ENCODE measurements around the gene ZNF195. TPM values are rescaled to one million over a fixed set of nuclear protein-coding genes. Genes with fewer than 3 reads are reported as not detected.

ZNF195 gene
- total and polyA plus RNA-seq, 5 donors = 6.9 to 13.9 (median 12.3) TPM

DNA sequence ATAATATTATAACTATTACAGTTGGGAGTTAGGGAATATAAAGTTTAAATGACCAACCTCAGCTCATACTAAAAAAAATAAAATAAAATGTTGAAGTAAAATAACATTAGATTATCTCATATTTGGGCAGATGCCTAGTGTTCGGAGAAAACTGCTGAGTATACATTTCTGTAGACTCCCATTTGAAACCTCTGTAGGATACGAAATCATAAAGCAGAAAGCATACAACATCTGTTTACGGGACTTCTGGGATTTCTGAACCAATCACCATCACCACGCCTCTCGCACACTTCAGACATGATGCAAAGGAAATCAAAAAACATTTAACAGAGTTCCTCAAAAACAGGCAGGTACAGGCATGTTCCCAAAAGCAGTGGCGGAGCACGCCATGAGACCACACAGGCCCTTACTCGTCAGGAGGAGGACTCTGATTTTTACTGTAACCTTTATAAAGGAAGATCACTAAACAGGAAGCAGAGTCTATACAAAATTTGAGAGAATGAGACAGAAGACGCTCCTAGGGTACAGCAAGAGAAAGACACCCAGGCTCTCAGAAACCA is 8.6 kb downstream of the ZNF195 start:
- intact Hi-C loops (cut with DNase I) = no loop called here
- H3K4me1 ChIP-seq (ENCODE audit: control insufficient read depth, insufficient read depth, low read length) = no peaks in the 10 kb centered on the region
- no peak overlapping the region for H3K4me3 ChIP-seq (ENCODE audit: low read length)
- DNase-seq (no peak), ATAC-seq (no peak)
- 79% methylated on average over 9 of the region's 9 CpGs for WGBS
- peaks cover 2% of the 10 kb centered on the region for H3K9me3 ChIP-seq (ENCODE audit: control insufficient read depth, low read length)
- H3K27me3 ChIP-seq (ENCODE audit: control insufficient read depth, insufficient read depth) = no peaks in the 10 kb centered on the region
- H3K27ac ChIP-seq (ENCODE audit: low read length) = no peak overlapping the region

GRCh38 chr11:3369366-3369765 is 9.6 kb downstream of the ZNF195 start:
- no peak overlapping the region for H3K4me3 ChIP-seq (ENCODE audit: low read length)
- intact Hi-C loops (cut with DNase I) = no loop called here
- H3K27ac ChIP-seq (ENCODE audit: low read length) = no peak overlapping the region
- peaks cover 2% of the 10 kb centered on the region for H3K9me3 ChIP-seq (ENCODE audit: control insufficient read depth, low read length)
- no peaks in the 10 kb centered on the region for H3K4me1 ChIP-seq (ENCODE audit: control insufficient read depth, insufficient read depth, low read length)
- DNase-seq (no peak), ATAC-seq (no peak)
- 79% methylated on average over 6 of the region's 6 CpGs for WGBS
- no peaks in the 10 kb centered on the region for H3K27me3 ChIP-seq (ENCODE audit: control insufficient read depth, insufficient read depth)

- DNase-seq = no peak
- Histone ChIP-seq H3K4me1 (ENCODE audit: control insufficient read depth, insufficient read depth, low read length) (no peaks in the 10 kb centered on the region), H3K27ac (ENCODE audit: low read length) (no peak overlapping the region), H3K4me3 (ENCODE audit: low read length) (no peak overlapping the region), H3K9me3 (ENCODE audit: control insufficient read depth, low read length) (peaks cover 4% of the 10 kb centered on the region), H3K27me3 (ENCODE audit: control insufficient read depth, insufficient read depth) (no peaks in the 10 kb centered on the region)
- intact Hi-C loops (cut with DNase I) = no loop called here
- no peak for ATAC-seq
- 97% methylated on average over 3 of the region's 3 CpGs for WGBS
Measured at GRCh38 chr11:3368199-3368598, 10.7 kb downstream of the ZNF195 start.

DNA sequence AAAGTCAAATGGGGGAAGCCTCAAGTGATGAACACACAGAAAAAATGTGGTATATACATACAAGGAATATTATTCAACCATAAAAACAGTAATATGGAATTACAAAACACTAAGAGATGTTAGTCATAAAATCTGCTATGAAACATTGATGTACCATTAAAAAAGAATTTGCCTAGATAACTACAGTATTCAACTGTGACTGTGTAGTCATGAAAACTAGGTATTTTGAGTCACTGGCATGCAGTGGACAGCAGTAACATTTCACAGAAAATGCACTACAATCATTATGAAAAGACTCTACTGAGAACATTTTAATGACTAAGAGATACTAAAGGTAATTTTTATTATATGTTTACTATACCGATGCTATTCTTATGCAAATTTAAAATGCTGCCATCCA is 11.7 kb downstream of the ZNF195 start:
- WGBS = 100% methylated on average over 1 of the region's 1 CpG
- intact Hi-C loops (cut with DNase I) = no loop called here
- Histone ChIP-seq H3K27me3 (ENCODE audit: control insufficient read depth, insufficient read depth) (no peaks in the 10 kb centered on the region), H3K27ac (ENCODE audit: low read length) (no peak overlapping the region), H3K4me1 (ENCODE audit: control insufficient read depth, insufficient read depth, low read length) (no peaks in the 10 kb centered on the region), H3K4me3 (ENCODE audit: low read length) (no peak overlapping the region), H3K9me3 (ENCODE audit: control insufficient read depth, low read length) (peaks cover 4% of the 10 kb centered on the region)
- ATAC-seq = no peak
- DNase-seq = no peak

DNA sequence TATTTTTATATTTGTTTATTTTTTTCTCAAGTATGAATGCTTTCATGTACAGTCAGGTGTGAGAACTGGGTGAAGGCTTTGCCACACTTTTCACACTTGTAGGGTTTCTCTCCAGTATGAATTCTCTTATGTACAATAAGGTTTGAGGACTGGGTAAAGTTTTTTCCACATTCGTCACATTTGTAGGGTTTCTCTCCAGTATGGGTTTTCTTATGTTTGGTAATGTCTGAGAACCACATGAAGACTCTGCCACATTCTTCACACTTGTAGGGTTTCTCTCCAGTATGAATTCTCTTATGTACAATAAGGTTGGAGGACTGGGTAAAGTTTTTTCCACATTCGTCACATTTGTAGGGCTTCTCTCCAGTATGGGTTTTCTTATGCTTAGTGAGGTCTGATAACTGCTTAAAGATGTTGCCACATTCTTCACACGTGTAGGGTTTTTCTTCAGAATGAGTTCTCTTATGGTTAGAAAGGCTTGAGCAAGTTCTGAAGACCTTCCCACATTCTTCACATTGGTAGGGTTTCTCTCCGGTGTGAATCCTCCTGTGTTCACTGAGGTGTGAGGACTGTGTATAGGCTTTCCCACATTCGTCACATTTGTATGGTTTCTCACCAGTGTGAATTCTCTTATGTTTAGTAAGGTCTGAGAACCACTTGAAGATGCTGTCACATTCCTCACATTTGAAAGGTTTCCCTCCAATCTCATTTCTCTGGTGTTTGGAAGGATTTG is 19.7 kb downstream of the ZNF195 start:
- Histone ChIP-seq H3K4me3 (ENCODE audit: low read length) (no peak overlapping the region), H3K4me1 (ENCODE audit: control insufficient read depth, insufficient read depth, low read length) (no peaks in the 10 kb centered on the region), H3K27ac (ENCODE audit: low read length) (no peak overlapping the region), H3K9me3 (ENCODE audit: control insufficient read depth, low read length) (peaks cover 24% of the 10 kb centered on the region), H3K27me3 (ENCODE audit: control insufficient read depth, insufficient read depth) (no peaks in the 10 kb centered on the region)
- DNase-seq = no peak
- intact Hi-C loops (cut with DNase I) = no loop called here
- 99% methylated on average over 5 of the region's 5 CpGs for WGBS
- no peak for ATAC-seq

GRCh38 chr11:3357994-3358676 is 20.8 kb downstream of the ZNF195 start:
- H3K9me3 ChIP-seq (ENCODE audit: control insufficient read depth, low read length) = peaks cover 23% of the 10 kb centered on the region
- H3K27ac ChIP-seq (ENCODE audit: low read length) = no peak overlapping the region
- DNase-seq = no peak
- ATAC-seq = no peak
- 89% methylated on average over 11 of the region's 11 CpGs for WGBS
- H3K27me3 ChIP-seq (ENCODE audit: control insufficient read depth, insufficient read depth) = no peaks in the 10 kb centered on the region
- H3K4me1 ChIP-seq (ENCODE audit: control insufficient read depth, insufficient read depth, low read length) = no peaks in the 10 kb centered on the region
- no peak overlapping the region for H3K4me3 ChIP-seq (ENCODE audit: low read length)
- intact Hi-C loops (cut with DNase I) = no loop called here

- peaks cover 23% of the 10 kb centered on the region for H3K9me3 ChIP-seq (ENCODE audit: control insufficient read depth, low read length)
- no peak for ATAC-seq
- H3K4me3 ChIP-seq (ENCODE audit: low read length) = no peak overlapping the region
- H3K27me3 ChIP-seq (ENCODE audit: control insufficient read depth, insufficient read depth) = no peaks in the 10 kb centered on the region
- 88% methylated on average over 11 of the region's 11 CpGs for WGBS
- H3K4me1 ChIP-seq (ENCODE audit: control insufficient read depth, insufficient read depth, low read length) = no peaks in the 10 kb centered on the region
- no peak overlapping the region for H3K27ac ChIP-seq (ENCODE audit: low read length)
- no peak for DNase-seq
- intact Hi-C loops (cut with DNase I) = no loop called here
Measured at GRCh38 chr11:3357302-3357701, 21.6 kb downstream of the ZNF195 start.

DNA sequence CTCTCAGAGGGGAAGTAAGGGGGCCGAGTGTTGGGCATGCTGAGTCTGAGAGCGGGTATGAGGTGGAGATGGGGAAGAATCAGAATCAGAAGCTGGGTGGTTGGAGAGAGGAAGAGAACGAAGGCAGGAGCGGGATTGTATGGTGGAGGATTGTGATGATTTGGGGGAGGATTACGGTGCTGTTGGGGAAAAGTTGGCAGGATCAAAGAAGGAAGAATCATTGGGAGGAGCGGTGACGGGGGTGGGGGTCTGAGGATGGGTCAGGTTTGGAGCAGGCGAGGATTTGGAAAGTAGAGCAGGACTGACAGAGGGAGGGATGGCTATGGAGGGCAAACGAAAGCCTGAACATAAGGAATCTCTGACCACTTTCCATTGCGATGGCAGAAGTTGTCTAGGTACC is 22.1 kb downstream of the ZNF195 start:
- no peak for ATAC-seq
- Histone ChIP-seq H3K27ac (ENCODE audit: low read length) (no peak overlapping the region), H3K4me1 (ENCODE audit: control insufficient read depth, insufficient read depth, low read length) (no peaks in the 10 kb centered on the region), H3K9me3 (ENCODE audit: control insufficient read depth, low read length) (peaks cover 23% of the 10 kb centered on the region), H3K4me3 (ENCODE audit: low read length) (no peak overlapping the region), H3K27me3 (ENCODE audit: control insufficient read depth, insufficient read depth) (no peaks in the 10 kb centered on the region)
- 97% methylated on average over 10 of the region's 10 CpGs for WGBS
- intact Hi-C loops (cut with DNase I) = no loop called here
- DNase-seq = no peak

GRCh38 chr11:3353066-3353465 is 25.9 kb downstream of the ZNF195 start:
- Histone ChIP-seq H3K4me3 (ENCODE audit: low read length) (no peak overlapping the region), H3K27me3 (ENCODE audit: control insufficient read depth, insufficient read depth) (no peaks in the 10 kb centered on the region), H3K9me3 (ENCODE audit: control insufficient read depth, low read length) (peaks cover 10% of the 10 kb centered on the region), H3K4me1 (ENCODE audit: control insufficient read depth, insufficient read depth, low read length) (no peaks in the 10 kb centered on the region), H3K27ac (ENCODE audit: low read length) (no peak overlapping the region)
- DNase-seq (no peak), ATAC-seq (no peak)
- WGBS = 93% methylated on average over 5 of the region's 5 CpGs
- intact Hi-C loops (cut with DNase I) = no loop called here

DNA sequence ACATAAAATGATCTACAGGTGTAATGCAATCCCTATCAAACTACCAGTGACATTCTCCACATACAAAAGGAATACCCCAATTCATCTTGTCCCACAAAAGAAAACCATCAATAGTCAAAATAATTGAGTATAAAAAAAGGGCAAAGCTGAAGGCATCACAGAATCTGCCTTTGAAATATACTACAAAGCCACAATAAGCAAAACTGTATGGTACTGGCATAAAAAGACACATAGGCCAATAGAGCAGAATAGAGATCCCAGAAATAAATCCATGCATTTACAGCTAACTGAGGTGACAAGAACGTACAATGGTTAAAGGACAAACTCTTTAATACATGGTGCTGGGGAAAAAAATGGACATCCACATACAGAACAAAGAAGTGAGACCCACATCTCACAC is 31.8 kb downstream of the ZNF195 start:
- ATAC-seq = no peak
- Histone ChIP-seq H3K9me3 (ENCODE audit: control insufficient read depth, low read length) (no peaks in the 10 kb centered on the region), H3K27me3 (ENCODE audit: control insufficient read depth, insufficient read depth) (no peaks in the 10 kb centered on the region), H3K4me1 (ENCODE audit: control insufficient read depth, insufficient read depth, low read length) (no peaks in the 10 kb centered on the region), H3K27ac (ENCODE audit: low read length) (no peak overlapping the region), H3K4me3 (ENCODE audit: low read length) (no peak overlapping the region)
- DNase-seq = no peak
- intact Hi-C loops (cut with DNase I) = no loop called here
- 94% methylated on average over 1 of the region's 1 CpG for WGBS

- 92% methylated on average over 9 of the region's 9 CpGs for WGBS
- H3K4me1 ChIP-seq (ENCODE audit: control insufficient read depth, insufficient read depth, low read length) = no peaks in the 10 kb centered on the region
- intact Hi-C loops (cut with DNase I) = no loop called here
- DNase-seq = no peak
- H3K27ac ChIP-seq (ENCODE audit: low read length) = no peak overlapping the region
- no peak overlapping the region for H3K4me3 ChIP-seq (ENCODE audit: low read length)
- no peaks in the 10 kb centered on the region for H3K27me3 ChIP-seq (ENCODE audit: control insufficient read depth, insufficient read depth)
- no peak for ATAC-seq
- H3K9me3 ChIP-seq (ENCODE audit: control insufficient read depth, low read length) = no peaks in the 10 kb centered on the region
Measured at GRCh38 chr11:3346587-3346986, 32.4 kb downstream of the ZNF195 start.

Measured in right cardiac atrium (tissue), 5 donors.